A549 (cell line): Measurements from ENCODE around the gene JMJD4. TPM values are rescaled to one million over a fixed set of nuclear protein-coding genes. Genes with fewer than 3 reads are reported as not detected.

ENCODE experiments used
- ATAC-seq, 2 experiments: fragments of 200-7000 bp in 1 of 2; fragments of >200 bp in 1 of 2; cut with Nextera tagmentation in 1 of 2; cut with Tn5 transposase in 1 of 2; 3 replicates each; pipeline versions ENCODE4 v1.8.0 to v1.9.1; 2018 to 2020; ENCODE audit warnings: mild to moderate bottlenecking in 1 of 2, moderate library complexity in 1 of 2
- CTCF ChIA-PET: fragments of 300-600 bp; sonication (Branson Sonifier 250); formaldehyde crosslinking; extraction: SDS; loops from one replicate; lab custom pipeline; 2021; ENCODE audit warnings: antibody characterized with exemption, inconsistent platforms; lab: Yijun Ruan, JAX
- POLR2A ChIA-PET: fragments of 350-600 bp; formaldehyde crosslinking; extraction: SDS; loops from one replicate; lab custom pipeline; 2021; ENCODE audit warnings: antibody characterized with exemption, inconsistent platforms; lab: Yijun Ruan, JAX
- DNase-seq, 2 experiments: peaks; one replicate each; pipeline versions ENCODE4 v3.0.0 to v3.0.0-alpha.2; 2011 to 2016; ENCODE audit warnings: low read depth in 1 of 2, low spot score in 1 of 2
- FAIRE-seq: peaks from 2 replicates; lab custom pipeline; 2011; peaks lifted over from hg19 to GRCh38; lab: Jason Lieb, UNC
- H3K27ac ChIP-seq, 2 experiments: fragments of >200 bp; sonication (Bioruptor Twin); formaldehyde crosslinking; 3 replicates each; pipeline ENCODE4 v1.5.1; 2016 to 2017
- H3K4me1 ChIP-seq: fragments of >200 bp; sonication (Bioruptor Twin); formaldehyde crosslinking; 3 replicates; pipeline ENCODE4 v1.6.1; 2016
- H3K4me2 ChIP-seq: fragments of >200 bp; sonication (Bioruptor Twin); formaldehyde crosslinking; 3 replicates; pipeline ENCODE4 v1.6.1; 2016
- H3K4me3 ChIP-seq: fragments of >200 bp; sonication (Bioruptor Twin); formaldehyde crosslinking; 3 replicates; pipeline ENCODE4 v1.5.1; 2016
- H3K9me3 ChIP-seq: fragments of >200 bp; sonication (Bioruptor Twin); formaldehyde crosslinking; 3 replicates; pipeline ENCODE4 v1.6.1; 2016
- BHLHE40 ChIP-seq: IDR thresholded peaks from 2 replicates; pipeline ENCODE4 v1.6.1; 2012; ENCODE audit warnings: low read depth, low read length, inconsistent platforms
- CHD2 ChIP-seq: fragments of 150-350 bp; IDR thresholded peaks from 2 replicates; pipeline ENCODE4 v1.6.1; 2014; ENCODE audit warnings: low read length; ENCODE audit not compliant: partially characterized antibody
- EHMT2 ChIP-seq: fragments of 200-600 bp; sonication (generic); IDR thresholded peaks from 2 replicates; pipeline ENCODE4 v1.6.1; 2016; ENCODE audit warnings: antibody characterized with exemption, low read depth, mild to moderate bottlenecking, moderate library complexity
- EP300 ChIP-seq, 2 experiments: fragments of >200 bp; sonication (Bioruptor Twin); formaldehyde crosslinking; IDR thresholded peaks; 2 replicates in 1 of 2; 3 replicates in 1 of 2; pipeline ENCODE4 v1.6.1; 2016 to 2017
- FOSL2 ChIP-seq, 2 experiments: fragments of 450-650 bp in 1 of 2; fragments of >200 bp in 1 of 2; sonication (Bioruptor Twin) in 1 of 2; formaldehyde crosslinking; IDR thresholded peaks; 2 replicates each; pipeline versions ENCODE4 v1.5.0 to v1.6.1; 2016 to 2020; ENCODE audit warnings: mild to moderate bottlenecking in 1 of 2, moderate library complexity in 1 of 2
- FOXS1 ChIP-seq: fragments of 250-450 bp; sonication (Bioruptor Pico); IDR thresholded peaks from 2 replicates; pipeline ENCODE4 v1.5.0; 2020; ENCODE audit warnings: mild to moderate bottlenecking, moderate library complexity
- HEYL ChIP-seq: fragments of 250-450 bp; sonication (Bioruptor Pico); IDR thresholded peaks from 2 replicates; pipeline ENCODE4 v1.8.0; 2021; ENCODE audit warnings: mild to moderate bottlenecking, moderate library complexity
- HOXA7 ChIP-seq: fragments of 250-450 bp; sonication (Bioruptor Pico); IDR thresholded peaks from 2 replicates; pipeline ENCODE4 v1.5.0; 2020; ENCODE audit warnings: mild to moderate bottlenecking, moderate library complexity
- HOXB5 ChIP-seq: fragments of 250-450 bp; sonication (Bioruptor Pico); IDR thresholded peaks from 2 replicates; pipeline ENCODE4 v1.5.0; 2020; ENCODE audit warnings: mild to moderate bottlenecking, moderate library complexity
- KDM1A ChIP-seq: fragments of 200-600 bp; sonication (generic); IDR thresholded peaks from 2 replicates; pipeline ENCODE4 v1.6.1; 2016; ENCODE audit warnings: low read depth, mild to moderate bottlenecking
- MAZ ChIP-seq: fragments of 150-350 bp; IDR thresholded peaks from 2 replicates; pipeline ENCODE4 v1.6.1; 2014; ENCODE audit warnings: antibody characterized with exemption, low read depth, low read length, borderline replicate concordance
- NR3C1 ChIP-seq: fragments of >200 bp; sonication (Bioruptor Twin); formaldehyde crosslinking; IDR thresholded peaks from 3 replicates; pipeline ENCODE4 v1.6.1; 2017
- POLR2A ChIP-seq: IDR thresholded peaks from 2 replicates; pipeline ENCODE4 v1.6.1; 2012; ENCODE audit warnings: mild to moderate bottlenecking, low read length
- POLR2AphosphoS2 ChIP-seq: conservative IDR thresholded peaks from 2 replicates; pipeline ENCODE4 v1.6.1; 2012; ENCODE audit warnings: low read length, improper control_type of control experiment, inconsistent platforms
- RAD21 ChIP-seq, 2 experiments: fragments of >200 bp in 1 of 2; sonication (Bioruptor Twin) in 1 of 2; formaldehyde crosslinking in 1 of 2; IDR thresholded peaks in 1 of 2; conservative IDR thresholded peaks in 1 of 2; 2 replicates in 1 of 2; 3 replicates in 1 of 2; pipeline ENCODE4 v1.6.1; 2012 to 2018; ENCODE audit warnings: inconsistent platforms in 1 of 2
- RCOR1 ChIP-seq: fragments of 150-350 bp; IDR thresholded peaks from 2 replicates; pipeline ENCODE4 v1.6.1; 2014; ENCODE audit warnings: antibody characterized with exemption, low read length, low read depth
- SMC3 ChIP-seq: fragments of >200 bp; sonication (Bioruptor Twin); formaldehyde crosslinking; IDR thresholded peaks from 3 replicates; pipeline ENCODE4 v1.6.1; 2018; ENCODE audit warnings: inconsistent platforms
- TFCP2L1 ChIP-seq: fragments of 250-450 bp; sonication (Bioruptor Pico); IDR thresholded peaks from 2 replicates; pipeline ENCODE4 v1.5.0; 2021; ENCODE audit warnings: mild to moderate bottlenecking
- ZFP36 ChIP-seq: fragments of 450-650 bp; IDR thresholded peaks from 2 replicates; pipeline ENCODE4 v1.6.1; 2014; ENCODE audit warnings: borderline replicate concordance; ENCODE audit not compliant: partially characterized antibody
- ZSCAN20 ChIP-seq: fragments of 250-450 bp; sonication (Bioruptor Pico); IDR thresholded peaks from 2 replicates; pipeline ENCODE4 v1.8.0; 2022; ENCODE audit warnings: mild to moderate bottlenecking, moderate library complexity
- WGBS: methylation state at CpG from one replicate; pipeline ENCODE4 v1.1.6; 2017; ENCODE audit errors: missing lambda C conversion rate; 5-methylcytosine and 5-hydroxymethylcytosine counted together
- polyA plus RNA-seq, 4 experiments: library from polyadenylated mRNA; depleted of rRNA in 3 of 4; stranded (reverse); fragments of >200 nt; fragmentation: RNase III in 1 of 4; extraction: RNeasy Plus Mini Kit Qiagen cat#74134 plus additional on column Dnase treatment in 1 of 4; gene quantifications; 2 replicates in 3 of 4; 3 replicates in 1 of 4; pipeline ENCODE4 v1.2.3, GENCODE V29; 2011 to 2017
- TF ChIP-seq, protein P1 (sequence below): IDR thresholded peaks from 2 replicates; pipeline ENCODE4 v1.6.1; 2012
- TF ChIP-seq, protein P2 (sequence below): fragments of 250-450 bp; sonication (Bioruptor Pico); IDR thresholded peaks from 2 replicates; pipeline ENCODE4 v1.5.0; 2021; ENCODE audit warnings: mild to moderate bottlenecking, moderate library complexity, borderline replicate concordance
- TF ChIP-seq, protein P3 (sequence below): fragments of >200 bp; sonication (Bioruptor Twin); formaldehyde crosslinking; IDR thresholded peaks from 3 replicates; pipeline ENCODE4 v1.5.1; 2016

The JMJD4 gene
- polyA plus RNA-seq, 2 of the 4 experiments (the other 2 are of a cell fraction) = 18.8 to 21.2 TPM

DNA sequence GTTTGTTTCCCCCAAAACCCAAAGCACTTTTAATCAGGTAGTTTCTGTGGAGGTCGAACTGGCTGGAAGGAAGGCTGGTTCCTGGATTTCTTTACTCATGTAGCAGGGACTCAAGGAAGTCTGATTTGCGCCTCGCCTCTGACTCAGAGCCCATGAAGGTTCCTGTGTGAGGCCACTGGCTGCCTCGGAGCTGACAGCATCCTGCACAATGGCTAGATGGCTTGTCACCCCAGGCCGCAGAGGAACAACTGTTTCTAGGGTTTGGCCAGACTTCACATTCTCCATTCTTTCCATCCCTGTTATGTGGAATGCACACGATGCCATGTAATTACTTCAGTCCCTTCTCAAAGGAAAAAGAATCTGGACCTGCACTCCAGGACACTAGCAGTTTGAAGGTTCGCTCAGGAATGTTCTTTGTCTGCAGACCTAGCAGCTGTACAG lies 41.2 kb upstream of the JMJD4 start:
- Histone ChIP-seq H3K27ac (no peak overlapping the region), H3K4me2 (no peak overlapping the region), H3K4me3 (no peak overlapping the region), H3K9me3 (no peaks in the 10 kb centered on the region)
- POLR2A ChIA-PET = no interaction called here
- TF ChIP-seq HOXA7 (CRISPR knock-in tag) (no peak), HOXB5 (no peak), ZFP36 (no peak), POLR2A (no peak), KDM1A (no peak), EHMT2 (no peak), EP300 (IDR thresholded peaks at IDR 0.05) (no peak), NR3C1 (no peak), MAZ (no peak), RAD21 (conservative IDR thresholded peaks at IDR 0.05 in 1 of 2, IDR thresholded peaks at IDR 0.05 in 1 of 2) (no peak)
- TF ChIP-seq, protein P1, sequence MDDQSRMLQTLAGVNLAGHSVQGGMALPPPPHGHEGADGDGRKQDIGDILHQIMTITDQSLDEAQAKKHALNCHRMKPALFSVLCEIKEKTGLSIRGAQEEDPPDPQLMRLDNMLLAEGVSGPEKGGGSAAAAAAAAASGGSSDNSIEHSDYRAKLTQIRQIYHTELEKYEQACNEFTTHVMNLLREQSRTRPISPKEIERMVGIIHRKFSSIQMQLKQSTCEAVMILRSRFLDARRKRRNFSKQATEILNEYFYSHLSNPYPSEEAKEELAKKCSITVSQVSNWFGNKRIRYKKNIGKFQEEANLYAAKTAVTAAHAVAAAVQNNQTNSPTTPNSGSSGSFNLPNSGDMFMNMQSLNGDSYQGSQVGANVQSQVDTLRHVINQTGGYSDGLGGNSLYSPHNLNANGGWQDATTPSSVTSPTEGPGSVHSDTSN = no peak
- TF ChIP-seq, all 56 proteins: peak for 0
- FAIRE-seq (no peak), ATAC-seq (no peak), DNase-seq (no peak)
- 88% methylated on average over 7 of the region's 7 CpGs for WGBS
- no peaks in the 10 kb centered on the region for H3K4me1 ChIP-seq
- CTCF ChIA-PET = interaction anchor here (1.3 to 2.1 kb wide), 4 partner anchors 10 to 18 kb away, joined by 3 to 9 read pairs (median 6); no protein-coding TSS in a partner anchor

DNA sequence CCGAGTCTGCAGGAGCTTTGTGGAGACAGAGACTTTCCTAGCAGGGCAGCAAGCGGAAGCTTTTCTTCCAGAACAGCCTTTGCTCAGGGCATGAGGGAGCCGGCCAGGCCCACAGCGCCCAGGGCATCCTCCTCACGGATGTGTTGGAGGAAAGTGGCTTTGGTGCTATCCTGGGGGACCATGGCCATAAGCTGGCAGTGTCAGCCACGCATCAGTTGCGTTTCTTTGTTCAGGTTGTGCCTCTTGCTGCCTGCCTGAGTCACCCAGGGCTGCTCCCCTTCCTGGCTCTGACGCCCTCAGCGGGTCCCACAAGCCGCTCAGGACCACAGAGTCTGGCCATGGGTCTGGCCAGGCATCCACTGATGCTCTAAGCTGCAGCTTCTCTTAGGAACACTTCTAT lies 40.7 kb upstream of the JMJD4 start:
- no peak overlapping the region for H3K4me2 ChIP-seq
- no peak overlapping the region for H3K27ac ChIP-seq
- ChIA-PET CTCF (interaction anchor here (1.3 to 2.1 kb wide), 4 partner anchors 10 to 19 kb away, joined by 3 to 9 read pairs (median 6); no protein-coding TSS in a partner anchor), POLR2A (no interaction called here)
- no peaks in the 10 kb centered on the region for H3K4me1 ChIP-seq
- FAIRE-seq = no peak
- no peak for TF ChIP-seq SMC3
- no peak for TF ChIP-seq FOSL2 (IDR thresholded peaks at IDR 0.05)
- TF ChIP-seq FOSL2 (CRISPR knock-in tag; IDR thresholded peaks at IDR 0.05) = no peak
- TF ChIP-seq, protein P2, sequence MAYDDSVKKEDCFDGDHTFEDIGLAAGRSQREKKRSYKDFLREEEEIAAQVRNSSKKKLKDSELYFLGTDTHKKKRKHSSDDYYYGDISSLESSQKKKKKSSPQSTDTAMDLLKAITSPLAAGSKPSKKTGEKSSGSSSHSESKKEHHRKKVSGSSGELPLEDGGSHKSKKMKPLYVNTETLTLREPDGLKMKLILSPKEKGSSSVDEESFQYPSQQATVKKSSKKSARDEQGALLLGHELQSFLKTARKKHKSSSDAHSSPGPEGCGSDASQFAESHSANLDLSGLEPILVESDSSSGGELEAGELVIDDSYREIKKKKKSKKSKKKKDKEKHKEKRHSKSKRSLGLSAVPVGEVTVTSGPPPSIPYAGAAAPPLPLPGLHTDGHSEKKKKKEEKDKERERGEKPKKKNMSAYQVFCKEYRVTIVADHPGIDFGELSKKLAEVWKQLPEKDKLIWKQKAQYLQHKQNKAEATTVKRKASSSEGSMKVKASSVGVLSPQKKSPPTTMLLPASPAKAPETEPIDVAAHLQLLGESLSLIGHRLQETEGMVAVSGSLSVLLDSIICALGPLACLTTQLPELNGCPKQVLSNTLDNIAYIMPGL (CRISPR knock-in tag) = no peak
- TF ChIP-seq, protein P1 = no peak
- no peak for TF ChIP-seq HEYL (CRISPR knock-in tag)
- no peak for TF ChIP-seq RCOR1
- TF ChIP-seq ZSCAN20 (CRISPR knock-in tag) = no peak
- no peak for TF ChIP-seq BHLHE40
- TF ChIP-seq FOXS1 (CRISPR knock-in tag) = no peak
- TF ChIP-seq, protein P3, sequence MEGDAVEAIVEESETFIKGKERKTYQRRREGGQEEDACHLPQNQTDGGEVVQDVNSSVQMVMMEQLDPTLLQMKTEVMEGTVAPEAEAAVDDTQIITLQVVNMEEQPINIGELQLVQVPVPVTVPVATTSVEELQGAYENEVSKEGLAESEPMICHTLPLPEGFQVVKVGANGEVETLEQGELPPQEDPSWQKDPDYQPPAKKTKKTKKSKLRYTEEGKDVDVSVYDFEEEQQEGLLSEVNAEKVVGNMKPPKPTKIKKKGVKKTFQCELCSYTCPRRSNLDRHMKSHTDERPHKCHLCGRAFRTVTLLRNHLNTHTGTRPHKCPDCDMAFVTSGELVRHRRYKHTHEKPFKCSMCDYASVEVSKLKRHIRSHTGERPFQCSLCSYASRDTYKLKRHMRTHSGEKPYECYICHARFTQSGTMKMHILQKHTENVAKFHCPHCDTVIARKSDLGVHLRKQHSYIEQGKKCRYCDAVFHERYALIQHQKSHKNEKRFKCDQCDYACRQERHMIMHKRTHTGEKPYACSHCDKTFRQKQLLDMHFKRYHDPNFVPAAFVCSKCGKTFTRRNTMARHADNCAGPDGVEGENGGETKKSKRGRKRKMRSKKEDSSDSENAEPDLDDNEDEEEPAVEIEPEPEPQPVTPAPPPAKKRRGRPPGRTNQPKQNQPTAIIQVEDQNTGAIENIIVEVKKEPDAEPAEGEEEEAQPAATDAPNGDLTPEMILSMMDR = no peak
- TF ChIP-seq KDM1A = no peak
- TF ChIP-seq TFCP2L1 (CRISPR knock-in tag) = no peak
- no peak for TF ChIP-seq POLR2AphosphoS2
- no peak for TF ChIP-seq CHD2
- TF ChIP-seq, all 56 proteins: peak for 0
- Histone ChIP-seq H3K9me3 (no peaks in the 10 kb centered on the region), H3K4me3 (no peak overlapping the region)
- ATAC-seq (no peak), DNase-seq (no peak)
- 85% methylated on average over 6 of the region's 10 CpGs for WGBS
